ENCODE results near the gene CACNA1D. TPM values are rescaled to one million over a fixed set of nuclear protein-coding genes. Genes with fewer than 3 reads are reported as not detected.

CACNA1D gene
- total RNA-seq, 1 donor from 2014 or later: 1.9 TPM

- DNase-seq (no peak), ATAC-seq (ENCODE audit: low read depth) (no peak)
- Mint-ChIP-seq H3K4me3 (no peak overlapping the region), H3K9me3 (no peaks in the 10 kb centered on the region), H3K36me3 (ENCODE audit: low read depth) (no peaks in the 10 kb centered on the region), H3K27me3 (no peaks in the 10 kb centered on the region), H3K27ac (no peak overlapping the region), H3K4me1 (no peaks in the 10 kb centered on the region)
- intact Hi-C loops (cut with micrococcal nuclease): no loop called here
- POLR2A ChIA-PET: no interaction called here
- CTCF ChIA-PET: no interaction called here
- no peak for TF ChIP-seq CTCF (IDR thresholded peaks at IDR 0.05)
Measured at GRCh38 chr3:53780806-53781205, 286.4 kb downstream of the CACNA1D start.

GRCh38 chr3:53787016-53787415, 292.6 kb downstream of the CACNA1D start:
- no peaks in the 10 kb centered on the region for H3K9me3 Mint-ChIP-seq
- CTCF ChIA-PET: no interaction called here
- POLR2A ChIA-PET: no interaction called here

GRCh38 chr3:53788038-53788437, 293.6 kb downstream of the CACNA1D start:
- ATAC-seq (ENCODE audit: low read depth) (no peak), DNase-seq (no peak)
- POLR2A ChIA-PET: no interaction called here
- H3K4me3 Mint-ChIP-seq: no peak overlapping the region
- TF ChIP-seq CTCF (IDR thresholded peaks at IDR 0.05): no peak
- peaks cover 2% of the 10 kb centered on the region for H3K27me3 Mint-ChIP-seq
- intact Hi-C loops (cut with micrococcal nuclease): no loop called here
- no peaks in the 10 kb centered on the region for H3K9me3 Mint-ChIP-seq
- no peaks in the 10 kb centered on the region for H3K4me1 Mint-ChIP-seq
- no peaks in the 10 kb centered on the region for H3K36me3 Mint-ChIP-seq (ENCODE audit: low read depth)
- H3K27ac Mint-ChIP-seq: no peak overlapping the region
- CTCF ChIA-PET: no interaction called here

More at GRCh38 chr3:53787016-53787415, 292.6 kb downstream of the CACNA1D start:
- intact Hi-C loops (cut with micrococcal nuclease): no loop called here
- H3K4me3 Mint-ChIP-seq: no peak overlapping the region
- ATAC-seq (ENCODE audit: low read depth): no peak
- H3K27ac Mint-ChIP-seq: no peak overlapping the region
- peaks cover 2% of the 10 kb centered on the region for H3K27me3 Mint-ChIP-seq
- H3K4me1 Mint-ChIP-seq: no peaks in the 10 kb centered on the region
- no peak for TF ChIP-seq CTCF (IDR thresholded peaks at IDR 0.05)
- DNase-seq: no peak
- H3K36me3 Mint-ChIP-seq (ENCODE audit: low read depth): no peaks in the 10 kb centered on the region

GRCh38 chr3:53789459-53789858, 295.0 kb downstream of the CACNA1D start:
- CTCF ChIA-PET: no interaction called here
- no peak for TF ChIP-seq CTCF (IDR thresholded peaks at IDR 0.05)
- Mint-ChIP-seq H3K36me3 (ENCODE audit: low read depth) (no peaks in the 10 kb centered on the region), H3K4me3 (no peak overlapping the region), H3K4me1 (no peaks in the 10 kb centered on the region), H3K27ac (no peak overlapping the region), H3K9me3 (no peaks in the 10 kb centered on the region), H3K27me3 (peaks cover 2% of the 10 kb centered on the region)
- no peak for ATAC-seq (ENCODE audit: low read depth)
- no peak for DNase-seq
- POLR2A ChIA-PET: no interaction called here
- intact Hi-C loops (cut with micrococcal nuclease): no loop called here

GRCh38 chr3:53790470-53790869, 296.1 kb downstream of the CACNA1D start:
- no peak for TF ChIP-seq CTCF (IDR thresholded peaks at IDR 0.05)
- intact Hi-C loops (cut with micrococcal nuclease): no loop called here
- H3K9me3 Mint-ChIP-seq: no peaks in the 10 kb centered on the region
- ChIA-PET CTCF (no interaction called here), POLR2A (no interaction called here)
- no peak for ATAC-seq (ENCODE audit: low read depth)
- H3K4me1 Mint-ChIP-seq: no peaks in the 10 kb centered on the region
- H3K27ac Mint-ChIP-seq: no peak overlapping the region
- H3K4me3 Mint-ChIP-seq: no peak overlapping the region
- H3K27me3 Mint-ChIP-seq: peaks cover 2% of the 10 kb centered on the region
- no peak for DNase-seq
- no peaks in the 10 kb centered on the region for H3K36me3 Mint-ChIP-seq (ENCODE audit: low read depth)

Data from activated B cell treated with CpG ODN at 0.5 μM for 24 hours (primary cell).